Superior temporal gyrus (tissue), 1 donor: ENCODE results near the gene MYADM.
"Not testable (repeated sequence)": the region's sequence is repeated elsewhere in the genome, so short reads cannot be mapped to it uniquely, and the experiment has no call there.

ENCODE experiments used
- DNase-seq: peaks from one replicate; pipeline ENCODE4 v3.0.0-alpha.2; 2016; ENCODE audit errors: extremely low spot score

Gene MYADM, protein sequence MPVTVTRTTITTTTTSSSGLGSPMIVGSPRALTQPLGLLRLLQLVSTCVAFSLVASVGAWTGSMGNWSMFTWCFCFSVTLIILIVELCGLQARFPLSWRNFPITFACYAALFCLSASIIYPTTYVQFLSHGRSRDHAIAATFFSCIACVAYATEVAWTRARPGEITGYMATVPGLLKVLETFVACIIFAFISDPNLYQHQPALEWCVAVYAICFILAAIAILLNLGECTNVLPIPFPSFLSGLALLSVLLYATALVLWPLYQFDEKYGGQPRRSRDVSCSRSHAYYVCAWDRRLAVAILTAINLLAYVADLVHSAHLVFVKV

DNA sequence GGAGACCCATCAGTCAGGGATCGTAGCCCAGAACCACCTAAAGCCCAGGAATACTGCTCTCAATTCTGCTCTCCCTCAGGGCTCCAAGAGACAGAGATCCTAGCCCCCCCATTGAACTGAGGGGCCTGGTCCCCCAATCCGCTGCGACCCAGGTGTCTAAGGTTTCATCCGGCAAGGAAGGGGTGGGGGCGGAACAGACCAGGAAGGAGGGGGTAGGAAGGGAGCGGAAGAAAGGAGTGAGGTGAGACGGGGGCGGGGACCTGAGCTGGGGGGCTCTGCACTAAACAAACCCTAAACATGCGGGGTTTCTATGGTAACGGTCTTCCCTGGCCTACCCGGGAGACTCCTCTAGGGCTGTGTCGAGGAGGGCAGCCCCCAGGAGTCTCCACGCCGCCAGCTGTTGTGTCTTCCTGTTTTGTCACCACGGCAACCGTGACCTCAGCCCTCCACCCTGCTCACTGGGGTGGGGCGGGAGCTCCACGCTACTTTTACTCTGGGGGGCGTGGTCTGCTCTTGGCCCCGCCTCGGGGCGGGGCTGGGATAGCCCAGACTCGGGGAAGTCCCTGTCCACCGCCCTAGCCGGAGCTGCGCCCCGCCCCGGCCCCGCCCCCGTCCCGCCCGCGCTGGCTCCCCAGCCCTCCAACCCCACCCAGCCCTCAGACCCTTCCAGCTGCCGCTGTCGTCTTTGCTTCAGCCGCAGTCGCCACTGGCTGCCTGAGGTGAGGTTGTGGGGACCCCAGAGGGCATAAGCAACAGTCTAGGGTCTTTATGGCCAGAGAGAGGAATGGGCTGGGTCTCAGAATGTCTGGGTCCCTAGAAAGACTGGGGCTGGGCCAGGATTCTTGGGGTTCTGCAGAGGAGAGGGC, at the start of gene MYADM:
Gene MYADM (plus strand): TSS at position 659 of the 866 bp plus-strand sequence. CDS start 5,647 bp downstream, outside the sequence.
- DNase-seq = peak; percentile 98

DNA sequence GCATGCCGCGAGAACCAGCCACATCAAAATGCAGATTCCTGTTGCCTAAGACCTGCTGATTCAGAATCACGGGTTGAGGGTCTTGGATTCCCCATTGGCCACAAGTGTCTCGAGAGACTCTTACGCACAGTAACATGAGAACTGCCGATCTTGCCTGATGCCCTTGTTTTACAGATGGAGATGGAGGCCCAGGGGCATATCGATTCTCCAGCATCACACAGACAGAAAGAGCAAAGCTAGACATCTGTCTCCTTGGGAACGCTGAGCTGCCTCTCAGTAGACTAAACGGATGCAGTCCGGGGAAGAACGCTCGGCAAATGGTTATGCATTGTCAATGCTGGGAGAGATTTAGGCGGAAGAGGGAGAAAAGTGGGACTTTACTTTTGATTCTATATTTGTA, 48.9 kb upstream of the MYADM start:
- peak; percentile 53 for DNase-seq

DNA sequence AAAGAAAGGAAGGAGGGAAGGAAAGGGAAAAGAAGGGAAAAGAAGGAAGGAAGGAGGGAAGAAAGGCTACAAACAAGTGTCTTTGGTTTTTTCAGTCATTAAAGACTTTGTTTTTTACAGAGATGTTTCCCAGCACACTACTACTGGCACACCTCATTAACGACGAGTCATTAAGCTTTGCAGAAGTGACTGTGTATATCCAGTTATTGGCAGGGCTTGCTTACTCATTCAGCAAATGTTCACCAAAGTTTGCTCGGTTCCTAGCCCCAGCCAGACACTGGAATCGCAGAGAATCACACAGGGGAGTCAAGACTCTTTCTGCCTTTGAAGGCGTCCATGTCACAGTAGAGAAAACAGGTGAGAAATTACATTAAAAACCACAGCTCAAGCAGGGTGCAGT, 47.8 kb upstream of the MYADM start:
- no peak for DNase-seq

DNA sequence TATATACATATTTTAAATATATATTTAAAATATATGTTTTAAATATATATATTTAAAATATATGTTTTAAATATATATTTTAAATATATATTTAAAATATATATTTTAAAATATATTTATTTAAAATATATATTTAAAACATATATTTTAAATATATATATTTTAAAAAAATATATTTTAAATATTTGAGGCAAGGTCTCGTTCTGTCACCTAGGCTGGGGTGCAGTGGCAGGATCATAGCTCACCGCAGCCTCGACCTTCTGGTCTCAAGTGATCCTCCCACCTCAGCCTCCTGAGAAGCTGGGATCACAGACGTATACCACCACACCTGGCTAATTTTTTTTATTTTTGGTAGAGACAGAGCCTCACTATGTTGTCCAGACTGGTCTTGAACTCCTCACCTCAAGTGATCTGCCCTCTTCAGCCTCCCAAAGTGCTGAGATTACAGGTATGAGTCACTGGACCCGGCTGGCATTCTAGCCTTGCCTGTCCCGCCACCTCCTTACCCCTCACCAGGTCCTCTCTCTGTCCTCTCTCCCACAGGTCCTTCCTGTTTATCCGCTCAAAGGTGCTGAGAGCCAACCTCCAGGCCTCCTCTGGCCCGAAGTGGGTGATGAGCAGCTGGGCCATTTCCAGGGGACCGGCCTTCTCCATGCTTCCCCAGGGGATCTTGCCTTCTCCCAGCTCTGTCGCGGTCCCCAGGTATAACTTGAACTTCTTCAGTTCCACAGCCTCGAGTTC, 44.1 kb upstream of the MYADM start:
- no peak for DNase-seq

DNA sequence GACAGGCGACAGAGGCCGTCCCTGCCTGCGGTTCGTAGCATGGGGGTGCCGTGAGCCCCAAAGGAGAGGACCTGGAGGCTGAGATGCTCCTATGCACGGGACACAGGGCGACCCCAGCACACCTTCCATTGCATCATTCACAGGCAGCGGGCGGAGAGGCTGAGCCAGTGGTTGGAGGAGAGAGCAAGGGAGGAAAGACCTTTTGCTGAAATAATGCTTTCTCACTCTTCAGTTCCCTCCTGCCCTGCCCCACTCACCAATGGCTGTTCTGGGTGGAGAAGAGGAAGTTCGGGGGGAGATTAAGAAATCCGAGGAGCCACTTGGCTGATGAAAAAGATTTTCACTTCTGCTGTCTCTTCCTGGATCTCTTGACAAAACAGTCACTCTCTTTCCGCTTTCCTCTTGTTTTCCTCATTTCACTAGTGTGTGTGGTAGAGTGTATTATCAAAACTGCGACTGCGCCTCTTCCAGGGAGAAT, 43.5 kb upstream of the MYADM start, which contains the start of gene NLRP12:
Gene NLRP12 (minus strand): TSS at position 181 of the 478 bp plus-strand sequence. CDS start 140 bp downstream, at position 41.
- DNase-seq = peak; percentile 27

DNA sequence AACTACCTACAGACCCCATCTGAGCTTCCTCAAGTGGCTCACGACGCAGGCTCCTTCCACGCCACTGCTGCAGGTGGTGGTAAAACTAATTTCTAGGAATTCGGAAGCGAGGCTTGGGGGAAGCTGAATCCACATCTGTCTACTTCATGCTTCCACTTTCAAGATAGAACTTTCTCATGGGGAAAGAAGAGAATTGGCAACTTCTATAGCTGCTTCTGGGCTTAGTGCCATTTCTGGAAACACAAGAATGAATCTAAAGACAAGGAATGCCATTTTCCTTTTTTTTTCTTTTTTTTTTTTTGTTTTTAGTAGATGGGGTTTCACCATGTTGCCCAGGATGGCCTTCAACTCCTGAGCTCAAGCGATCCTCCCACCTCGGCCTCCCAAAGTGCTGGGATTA, 40.8 kb upstream of the MYADM start:
- DNase-seq = no peak

DNA sequence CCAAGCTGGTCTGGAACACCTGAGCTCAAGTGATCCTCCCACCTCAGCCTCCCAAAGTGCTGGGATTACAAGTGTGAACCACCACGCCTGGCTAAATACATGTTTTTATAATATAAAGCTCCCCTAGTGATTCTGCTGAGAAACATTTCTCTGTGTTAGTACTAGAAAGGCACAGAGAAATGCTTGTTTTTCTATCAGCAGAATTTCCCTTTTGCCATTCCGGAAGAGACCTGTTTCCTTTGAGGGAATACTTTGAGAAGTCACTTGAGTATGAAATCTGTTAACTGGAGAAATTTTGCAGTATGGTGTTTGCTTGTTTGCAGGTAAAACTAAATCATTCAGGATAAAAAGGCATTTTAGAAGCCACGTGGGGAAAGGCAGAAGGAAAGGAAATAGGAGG, 39.2 kb upstream of the MYADM start:
- DNase-seq = no peak

DNA sequence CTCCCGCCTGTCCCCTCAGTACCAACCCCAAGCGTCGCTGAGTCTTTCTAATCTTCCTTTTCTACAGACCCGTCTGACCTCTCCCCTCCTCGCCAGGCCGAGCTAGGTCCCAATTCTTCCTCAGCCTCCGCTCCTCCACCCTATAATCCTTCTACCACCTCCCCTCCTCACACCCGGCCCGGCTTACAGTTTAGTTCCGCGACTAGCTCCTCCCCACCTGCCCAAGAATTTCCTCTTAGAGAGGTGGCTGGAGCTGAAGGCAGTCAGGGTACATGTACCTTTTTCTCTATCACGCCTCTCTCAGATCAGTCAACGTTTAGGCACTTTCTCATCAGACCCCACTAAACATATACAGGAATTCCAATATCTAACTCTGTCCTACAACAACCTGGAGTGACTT, 34.8 kb upstream of the MYADM start:
- DNase-seq = not testable (repeated sequence)

DNA sequence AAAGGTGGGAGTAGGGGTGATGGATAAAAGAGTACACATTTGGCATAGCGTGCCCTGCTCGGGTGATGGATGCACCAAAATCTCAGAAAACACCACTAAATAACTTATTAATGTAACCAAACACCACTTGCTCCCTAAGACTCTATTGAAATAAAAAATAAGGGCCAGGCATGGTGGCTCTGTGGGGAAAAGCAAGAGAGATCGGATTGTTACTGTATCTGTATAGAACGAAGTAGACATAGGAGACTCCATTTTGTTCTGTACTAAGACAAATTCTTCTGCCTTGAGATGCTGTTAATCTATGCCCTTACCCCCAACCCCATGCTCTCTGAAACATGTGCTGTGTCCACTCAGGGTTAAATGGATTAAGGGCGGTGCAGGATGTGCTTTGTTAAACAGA, 29.2 kb upstream of the MYADM start:
- DNase-seq = not testable (repeated sequence)

DNA sequence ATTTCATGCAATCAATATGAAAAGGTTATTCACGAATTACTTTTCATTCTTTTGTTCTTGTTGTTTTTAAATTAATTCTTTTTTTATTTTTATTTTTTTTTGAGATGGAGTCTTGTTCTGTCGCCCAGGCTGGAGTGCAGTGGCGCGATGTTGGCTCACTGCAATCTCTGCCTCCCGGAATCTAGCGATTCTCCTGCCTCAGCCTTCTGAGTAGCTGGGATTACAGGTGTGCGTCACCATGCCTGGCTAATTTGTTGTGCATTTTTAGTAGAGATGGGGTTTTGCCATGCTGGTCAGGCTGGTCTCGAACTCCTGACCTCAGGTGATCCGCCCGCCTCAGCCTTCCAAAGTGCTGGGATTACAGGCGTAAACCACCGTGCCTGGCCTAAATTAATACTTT, 27.4 kb upstream of the MYADM start:
- DNase-seq = not testable (repeated sequence)

DNA sequence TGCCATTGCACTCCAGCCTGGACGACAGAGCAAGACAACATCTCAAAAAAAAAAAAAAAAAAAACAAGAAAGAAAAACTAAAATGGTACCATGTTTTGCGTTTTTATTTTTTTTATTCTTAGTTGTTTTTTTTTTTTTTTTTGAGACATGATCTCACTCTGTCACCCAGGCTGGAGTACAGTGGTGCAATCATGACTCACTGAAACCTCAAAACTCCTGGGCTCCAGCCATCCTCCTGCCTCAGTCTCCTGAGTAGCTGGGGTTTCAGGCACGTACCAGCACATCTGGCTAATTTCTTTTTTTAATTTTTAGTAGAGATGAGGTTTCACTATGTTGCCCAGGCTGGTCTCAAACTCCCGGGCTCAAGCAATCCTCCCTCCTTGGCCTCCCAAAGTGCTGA, 26.8 kb upstream of the MYADM start:
- not testable (repeated sequence) for DNase-seq

DNA sequence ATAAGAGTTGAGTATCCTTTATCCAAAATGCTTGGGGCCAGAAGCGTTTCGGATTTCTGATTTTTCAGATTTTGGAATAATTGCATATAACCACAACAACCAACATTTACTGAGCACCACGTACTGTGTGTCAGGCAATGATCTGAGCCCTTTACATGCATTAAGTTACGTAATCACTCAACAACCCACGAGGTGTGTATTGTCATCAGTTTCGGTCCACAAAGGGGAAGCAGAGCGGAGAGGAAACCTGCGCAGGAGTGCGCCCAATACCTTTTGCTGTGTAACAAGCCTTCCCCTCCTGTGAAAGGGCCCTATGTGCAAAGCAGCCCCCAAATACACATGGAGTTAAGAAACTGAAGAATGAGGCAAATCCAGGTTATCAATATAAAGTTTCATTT, 22.8 kb upstream of the MYADM start:
- no peak for DNase-seq

DNA sequence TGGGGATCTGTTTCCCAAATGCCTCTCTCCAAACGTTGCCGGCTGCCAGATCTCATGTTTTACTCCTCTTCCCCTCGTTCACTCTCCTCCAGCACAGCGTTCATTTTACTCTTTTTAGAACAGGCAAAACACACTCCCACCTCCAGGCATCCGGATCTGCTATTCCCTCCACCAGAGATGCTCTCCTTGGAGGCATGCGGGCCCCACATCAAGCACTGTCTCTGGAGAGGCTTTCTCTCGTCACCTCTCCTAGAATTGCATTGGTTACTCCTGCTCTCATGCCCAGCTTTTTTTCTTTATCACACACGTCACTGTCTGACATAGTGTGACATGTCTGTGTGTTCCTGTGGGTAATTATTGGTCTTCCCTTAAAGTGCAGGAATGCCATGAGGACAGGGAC, 20.1 kb upstream of the MYADM start:
- no peak for DNase-seq

DNA sequence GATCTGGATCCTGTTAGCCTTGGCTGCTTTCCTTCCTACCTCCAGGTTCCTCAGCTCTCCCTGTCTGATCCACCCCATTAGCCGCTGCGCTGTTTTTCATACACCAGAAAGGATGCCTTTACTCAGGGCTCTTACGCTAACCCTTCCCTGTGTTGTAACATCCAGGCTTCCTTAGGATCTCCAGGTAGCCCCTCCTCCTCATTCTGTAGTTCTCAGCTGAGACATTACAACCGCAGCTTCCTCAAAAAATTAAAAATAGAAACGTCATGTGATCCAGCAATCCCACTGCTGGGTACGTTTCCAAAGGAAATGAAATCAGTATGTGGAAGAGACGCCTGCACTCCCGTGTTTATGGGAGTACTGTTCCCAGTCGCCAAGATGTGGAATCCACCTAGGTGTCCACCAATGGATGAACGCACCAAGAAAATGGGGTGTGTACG, 18.4 kb upstream of the MYADM start:
- no peak for DNase-seq

DNA sequence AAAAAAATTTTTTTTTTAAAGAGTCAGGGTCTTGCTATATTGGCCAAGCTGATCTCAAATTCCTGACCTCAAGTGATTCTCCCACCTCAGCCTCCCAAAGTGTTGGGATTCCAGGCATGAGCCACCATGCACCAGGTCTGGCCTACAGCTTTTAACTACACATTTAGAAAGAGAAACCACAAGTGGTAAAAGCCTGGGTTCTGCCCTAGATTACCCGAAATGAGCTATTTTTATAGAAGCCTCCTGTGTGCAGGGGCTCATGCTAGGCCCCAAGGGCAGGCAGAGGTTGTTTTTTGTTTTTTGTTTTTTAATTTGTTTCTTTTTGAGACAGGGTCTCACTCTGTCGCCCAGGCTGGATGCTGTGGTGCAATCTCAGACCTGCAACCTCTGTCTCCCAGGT, 14.0 kb upstream of the MYADM start:
- no peak for DNase-seq

DNA sequence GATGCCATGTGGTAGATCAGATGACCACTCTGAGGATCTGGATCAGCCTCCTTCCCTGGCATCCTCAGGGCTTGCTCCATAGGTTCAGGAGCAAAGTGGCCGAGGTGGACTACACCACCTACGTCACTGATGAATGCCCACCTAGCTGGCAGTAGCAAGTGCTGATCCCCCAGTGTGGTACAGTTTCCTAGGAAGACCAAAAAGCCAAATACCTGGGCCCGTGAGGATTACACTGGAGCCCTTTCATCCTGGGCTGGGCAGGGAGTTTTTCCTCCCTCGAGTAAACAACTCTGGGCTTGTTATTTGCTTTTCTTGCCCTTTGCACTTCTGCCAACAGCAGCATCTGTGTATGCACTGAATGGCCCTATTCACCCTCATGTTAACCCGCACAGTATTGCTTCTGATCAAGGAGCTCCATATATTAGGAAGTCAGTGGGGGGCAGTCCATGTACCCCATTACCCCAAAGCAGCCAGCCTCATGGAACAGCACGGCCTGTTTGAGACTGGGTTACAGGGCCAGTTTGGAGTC, 3.3 kb upstream of the MYADM start:
- DNase-seq = peak; percentile 87

DNA sequence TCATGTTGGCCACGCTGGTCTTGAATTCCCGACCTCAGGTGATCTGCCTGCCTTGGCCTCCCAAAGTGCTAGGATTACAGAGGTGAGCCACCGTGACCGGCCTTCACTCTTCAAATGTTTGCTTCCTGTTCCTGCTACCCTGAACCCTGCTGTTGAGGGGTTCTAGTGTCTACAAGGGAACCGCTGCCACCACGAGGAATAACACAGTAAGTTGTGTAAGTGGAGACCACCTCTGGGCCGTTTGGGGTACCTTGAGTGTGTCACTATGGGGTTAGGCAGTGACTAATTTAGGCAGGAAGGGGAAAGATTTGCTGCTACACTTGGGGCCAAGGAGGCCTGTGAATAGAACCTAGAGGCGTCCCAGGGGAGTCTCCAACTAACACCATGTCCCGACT, 2.2 kb upstream of the MYADM start:
- DNase-seq = peak; percentile 61

DNA sequence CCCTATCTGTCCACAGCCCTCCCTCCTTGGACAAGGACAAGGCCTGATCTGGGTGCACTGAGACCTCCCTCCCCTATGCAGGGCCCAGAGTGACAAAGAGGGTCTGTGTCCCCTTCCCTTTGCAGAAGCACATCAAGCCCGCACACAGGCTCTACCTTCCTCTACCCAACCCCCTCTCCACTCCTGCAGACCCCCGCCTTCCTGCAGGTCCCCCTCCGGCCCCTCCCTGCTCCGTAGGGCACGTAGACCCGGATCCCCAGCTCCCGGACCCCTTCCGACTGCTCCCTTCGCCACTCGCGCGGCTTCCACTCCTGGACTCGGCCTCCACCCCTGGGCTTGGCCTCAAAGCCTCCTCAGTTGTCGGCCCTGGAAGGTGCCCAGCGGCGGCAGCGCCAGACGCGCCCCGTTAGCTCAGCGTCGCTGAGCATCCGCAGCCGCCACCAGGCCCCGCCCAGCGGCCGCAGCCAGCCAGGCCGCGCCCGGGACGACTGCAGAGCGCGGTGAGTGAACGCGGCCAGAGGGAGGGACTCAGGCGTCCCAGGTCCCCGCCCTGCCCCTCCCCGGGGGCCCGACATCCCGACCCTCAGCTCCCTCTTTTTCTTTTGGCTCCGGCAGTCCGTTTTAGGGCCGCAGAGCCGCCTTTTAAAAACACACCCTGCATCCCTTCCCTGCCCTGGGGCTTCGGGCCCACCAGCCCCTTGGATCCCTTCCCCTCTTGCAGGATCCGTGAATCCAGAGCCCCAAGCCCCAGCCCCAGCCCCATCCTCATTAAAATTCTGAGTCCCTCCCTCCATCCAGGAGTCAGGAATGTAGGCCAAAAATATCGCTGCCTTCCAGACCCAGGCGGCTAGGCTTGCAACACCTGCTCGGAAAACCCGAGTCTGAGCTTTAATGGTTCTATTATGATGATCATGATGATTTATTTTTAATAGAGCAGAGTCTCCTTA, 1.5 kb upstream of the MYADM start:
- peak; percentile 83 for DNase-seq

DNA sequence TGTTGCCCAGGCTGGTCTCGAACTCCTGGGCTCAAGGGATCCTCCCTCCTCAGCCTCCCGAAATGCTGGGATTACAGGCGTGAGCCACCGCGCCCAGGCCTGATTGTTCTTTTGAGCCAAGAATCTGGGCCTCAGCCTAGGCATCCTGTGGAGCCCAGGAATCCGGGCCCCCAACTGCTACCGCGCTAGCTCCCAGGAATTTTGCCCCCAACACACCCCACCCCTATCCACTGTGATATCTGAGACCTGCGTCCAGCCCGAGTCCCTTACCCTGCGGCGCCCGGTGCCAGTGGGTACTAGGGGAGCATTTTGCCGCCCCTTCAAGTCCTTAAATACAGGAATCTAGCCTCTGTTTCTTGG, 838 bp upstream of the MYADM start:
- no peak for DNase-seq

DNA sequence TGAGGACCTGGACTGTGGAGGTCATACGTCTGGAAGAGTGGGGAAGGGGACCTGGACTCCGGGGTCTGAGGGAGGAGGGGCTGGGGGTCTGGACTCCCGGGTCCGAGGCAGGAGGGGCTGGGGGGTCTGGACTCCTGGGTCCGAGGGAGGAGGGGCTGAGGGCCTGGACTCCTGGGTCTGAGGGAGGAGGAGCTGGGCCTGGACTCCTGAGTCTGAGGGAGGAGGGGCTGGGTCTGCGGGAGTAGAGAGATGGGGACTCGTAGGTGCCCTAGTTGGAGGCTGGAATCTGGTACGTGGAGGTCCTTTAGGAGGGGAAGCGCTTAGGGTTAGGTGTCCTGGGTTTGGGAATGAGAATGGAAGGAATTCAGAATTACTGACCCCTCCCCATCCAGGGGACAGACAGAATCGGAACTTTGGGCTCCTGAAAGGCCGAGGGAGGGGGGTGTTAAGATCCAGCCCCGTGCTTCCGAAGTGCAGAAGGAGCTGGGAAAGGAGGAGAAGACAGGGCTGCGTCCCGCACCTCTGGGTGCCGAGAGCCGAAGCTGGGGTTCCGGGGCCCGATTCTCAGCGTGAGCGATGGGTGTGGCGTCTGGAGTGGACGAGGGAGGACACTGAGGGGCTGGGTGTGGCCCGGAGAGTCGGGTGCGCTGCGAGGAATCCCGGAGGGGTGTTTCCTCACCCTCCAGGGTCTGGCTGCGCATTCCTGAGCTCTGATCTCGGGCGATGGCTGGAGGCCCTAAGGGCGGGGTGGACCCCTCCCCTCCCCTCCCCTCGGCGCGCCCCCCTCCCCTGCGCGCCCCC, 608 bp downstream of the MYADM start:
- no peak for DNase-seq
